BE2C (cell line): Measurements from ENCODE around the gene L1CAM.
"Not testable (repeated sequence)": the region's sequence is repeated elsewhere in the genome, so short reads cannot be mapped to it uniquely, and the experiment has no call there.

Source experiments
- DNase-seq: peaks from one replicate; pipeline ENCODE4 v3.0.0-alpha.2; 2020
- H3K27me3 ChIP-seq: fragments of 250-450 bp; sonication (Bioruptor Pico); 2 replicates; pipeline ENCODE4 v1.5.1; 2020; ENCODE audit warnings: mild to moderate bottlenecking
- H3K36me3 ChIP-seq: fragments of 250-450 bp; sonication (Bioruptor Pico); 2 replicates; pipeline ENCODE4 v1.5.1; 2020; ENCODE audit warnings: mild to moderate bottlenecking
- H3K4me1 ChIP-seq: fragments of 250-450 bp; sonication (Bioruptor Pico); 2 replicates; pipeline ENCODE4 v1.5.1; 2020
- H3K4me3 ChIP-seq: 2 replicates; pipeline ENCODE4 v1.5.1; 2011; ENCODE audit warnings: low read depth, low read length
- H3K9me3 ChIP-seq: fragments of 250-450 bp; sonication (Bioruptor Pico); 2 replicates; pipeline ENCODE4 v1.5.1; 2020
- TF ChIP-seq, protein P1 (sequence below): IDR thresholded peaks from 2 replicates; pipeline ENCODE4 v1.5.1; 2012; ENCODE audit warnings: mild to moderate bottlenecking, low read depth, low read length

The L1CAM gene

DNA sequence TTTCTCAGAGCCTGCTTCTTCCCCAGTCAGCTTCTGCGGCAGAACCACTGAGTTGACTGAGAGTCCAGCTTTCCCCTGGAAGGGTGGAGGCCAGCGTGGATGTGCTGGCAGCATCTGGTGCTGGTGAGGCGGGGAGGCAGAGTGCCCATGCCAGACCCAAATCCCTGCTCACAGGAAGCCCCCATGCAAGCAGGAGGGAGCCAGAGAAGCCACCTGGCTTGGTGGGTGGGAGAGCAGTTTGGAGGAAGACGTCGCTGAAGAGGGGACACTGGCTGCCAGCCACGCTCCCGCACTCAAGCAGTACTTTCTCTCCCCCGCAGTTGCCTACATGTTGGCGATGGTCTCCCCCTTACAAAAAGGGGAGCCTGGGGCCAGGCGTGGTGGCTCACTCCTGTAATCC, 61.6 kb downstream of the L1CAM start:
- Histone ChIP-seq H3K36me3 (no peaks in the 10 kb centered on the region), H3K4me1 (peaks cover 5% of the 10 kb centered on the region), H3K9me3 (no peaks in the 10 kb centered on the region), H3K4me3 (no peak overlapping the region), H3K27me3 (no peaks in the 10 kb centered on the region)
- no peak for DNase-seq
- TF ChIP-seq, protein P1, sequence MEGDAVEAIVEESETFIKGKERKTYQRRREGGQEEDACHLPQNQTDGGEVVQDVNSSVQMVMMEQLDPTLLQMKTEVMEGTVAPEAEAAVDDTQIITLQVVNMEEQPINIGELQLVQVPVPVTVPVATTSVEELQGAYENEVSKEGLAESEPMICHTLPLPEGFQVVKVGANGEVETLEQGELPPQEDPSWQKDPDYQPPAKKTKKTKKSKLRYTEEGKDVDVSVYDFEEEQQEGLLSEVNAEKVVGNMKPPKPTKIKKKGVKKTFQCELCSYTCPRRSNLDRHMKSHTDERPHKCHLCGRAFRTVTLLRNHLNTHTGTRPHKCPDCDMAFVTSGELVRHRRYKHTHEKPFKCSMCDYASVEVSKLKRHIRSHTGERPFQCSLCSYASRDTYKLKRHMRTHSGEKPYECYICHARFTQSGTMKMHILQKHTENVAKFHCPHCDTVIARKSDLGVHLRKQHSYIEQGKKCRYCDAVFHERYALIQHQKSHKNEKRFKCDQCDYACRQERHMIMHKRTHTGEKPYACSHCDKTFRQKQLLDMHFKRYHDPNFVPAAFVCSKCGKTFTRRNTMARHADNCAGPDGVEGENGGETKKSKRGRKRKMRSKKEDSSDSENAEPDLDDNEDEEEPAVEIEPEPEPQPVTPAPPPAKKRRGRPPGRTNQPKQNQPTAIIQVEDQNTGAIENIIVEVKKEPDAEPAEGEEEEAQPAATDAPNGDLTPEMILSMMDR = no peak

DNA sequence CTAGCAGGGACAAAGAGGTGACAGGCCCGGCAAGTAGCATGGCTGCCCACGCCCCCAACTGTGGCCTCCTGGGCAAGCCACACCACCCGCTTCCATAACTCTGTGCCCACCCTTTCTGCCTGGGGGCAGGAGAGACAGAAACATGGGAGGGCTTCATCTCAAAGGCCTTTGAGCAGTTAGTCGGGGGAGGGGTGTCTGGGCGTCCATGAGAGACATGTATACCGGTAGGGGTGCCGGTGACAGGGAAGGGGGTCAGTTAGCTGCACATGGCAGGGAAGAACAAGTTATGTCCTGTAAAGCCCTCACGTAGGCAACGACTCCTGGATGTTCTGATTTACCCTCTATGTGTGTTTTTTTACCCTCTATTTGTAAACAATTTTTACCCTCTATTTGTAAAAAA, 64.9 kb downstream of the L1CAM start:
- no peaks in the 10 kb centered on the region for H3K27me3 ChIP-seq
- TF ChIP-seq, protein P1 = no peak
- no peak for DNase-seq

DNA sequence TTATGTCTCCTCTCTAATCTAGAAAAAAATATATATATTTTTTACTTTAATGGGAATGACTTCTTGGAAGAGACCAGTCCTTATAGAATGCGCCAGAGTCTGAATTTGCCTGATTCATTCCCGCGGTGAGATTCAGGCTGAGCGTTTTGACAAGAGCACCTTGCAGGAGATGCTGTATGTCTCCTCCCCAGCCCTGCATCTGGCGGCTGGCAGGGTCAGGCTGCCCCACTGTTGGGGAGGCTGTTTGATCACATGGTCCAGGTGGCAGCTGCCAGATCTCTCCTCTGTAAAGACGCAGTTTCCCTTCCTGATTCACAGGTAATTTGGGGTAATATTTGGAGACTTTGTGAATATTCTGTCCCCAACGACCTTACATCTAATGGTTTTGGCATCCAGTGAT, 65.4 kb downstream of the L1CAM start:
- no peak overlapping the region for H3K4me3 ChIP-seq
- no peak for DNase-seq
- H3K9me3 ChIP-seq = no peaks in the 10 kb centered on the region

More for the DNA sequence above, 64.9 kb downstream of the L1CAM start:
- no peaks in the 10 kb centered on the region for H3K9me3 ChIP-seq
- no peak overlapping the region for H3K4me3 ChIP-seq
- peaks cover 5% of the 10 kb centered on the region for H3K4me1 ChIP-seq
- no peaks in the 10 kb centered on the region for H3K36me3 ChIP-seq

DNA sequence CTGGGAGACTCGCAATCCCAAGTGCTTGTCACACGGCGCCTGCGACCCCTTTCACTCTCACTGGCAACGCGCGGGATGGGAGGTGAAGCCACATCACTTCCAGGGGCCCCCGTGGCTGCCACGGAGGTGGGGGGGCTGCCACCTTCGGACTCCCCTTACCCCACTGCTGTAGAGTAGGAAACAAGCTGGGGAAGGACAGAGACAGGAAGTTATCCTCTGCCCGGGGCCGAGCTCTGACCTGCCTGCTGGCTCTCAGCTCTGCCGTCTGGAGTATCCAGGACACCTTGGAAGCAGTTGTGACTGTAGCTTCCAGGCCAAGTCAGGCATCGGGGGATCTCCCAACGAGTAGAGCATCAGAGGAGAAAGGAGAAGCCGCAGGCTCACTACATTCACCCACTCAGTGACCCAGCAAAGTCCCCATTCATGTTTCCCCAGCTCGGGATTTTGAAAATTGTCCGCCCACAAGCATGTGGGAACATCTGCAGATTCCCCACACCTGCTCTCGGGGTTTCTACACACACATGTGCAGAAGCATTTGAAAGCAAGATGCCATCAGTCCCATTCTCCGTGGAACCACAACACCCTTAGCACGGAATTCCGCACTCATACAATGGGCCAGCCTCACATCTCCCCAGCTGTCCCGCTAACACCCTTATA, 66.5 kb downstream of the L1CAM start:
- no peaks in the 10 kb centered on the region for H3K27me3 ChIP-seq
- H3K4me3 ChIP-seq = peak overlapping the region; percentile 50
- DNase-seq = no peak
- H3K4me1 ChIP-seq = peaks cover 5% of the 10 kb centered on the region
- no peaks in the 10 kb centered on the region for H3K9me3 ChIP-seq
- TF ChIP-seq, protein P1 = no peak
- no peaks in the 10 kb centered on the region for H3K36me3 ChIP-seq

More for the DNA sequence above, 65.4 kb downstream of the L1CAM start:
- Histone ChIP-seq H3K36me3 (no peaks in the 10 kb centered on the region), H3K27me3 (no peaks in the 10 kb centered on the region), H3K4me1 (peaks cover 5% of the 10 kb centered on the region)
- TF ChIP-seq, protein P1 = no peak

DNA sequence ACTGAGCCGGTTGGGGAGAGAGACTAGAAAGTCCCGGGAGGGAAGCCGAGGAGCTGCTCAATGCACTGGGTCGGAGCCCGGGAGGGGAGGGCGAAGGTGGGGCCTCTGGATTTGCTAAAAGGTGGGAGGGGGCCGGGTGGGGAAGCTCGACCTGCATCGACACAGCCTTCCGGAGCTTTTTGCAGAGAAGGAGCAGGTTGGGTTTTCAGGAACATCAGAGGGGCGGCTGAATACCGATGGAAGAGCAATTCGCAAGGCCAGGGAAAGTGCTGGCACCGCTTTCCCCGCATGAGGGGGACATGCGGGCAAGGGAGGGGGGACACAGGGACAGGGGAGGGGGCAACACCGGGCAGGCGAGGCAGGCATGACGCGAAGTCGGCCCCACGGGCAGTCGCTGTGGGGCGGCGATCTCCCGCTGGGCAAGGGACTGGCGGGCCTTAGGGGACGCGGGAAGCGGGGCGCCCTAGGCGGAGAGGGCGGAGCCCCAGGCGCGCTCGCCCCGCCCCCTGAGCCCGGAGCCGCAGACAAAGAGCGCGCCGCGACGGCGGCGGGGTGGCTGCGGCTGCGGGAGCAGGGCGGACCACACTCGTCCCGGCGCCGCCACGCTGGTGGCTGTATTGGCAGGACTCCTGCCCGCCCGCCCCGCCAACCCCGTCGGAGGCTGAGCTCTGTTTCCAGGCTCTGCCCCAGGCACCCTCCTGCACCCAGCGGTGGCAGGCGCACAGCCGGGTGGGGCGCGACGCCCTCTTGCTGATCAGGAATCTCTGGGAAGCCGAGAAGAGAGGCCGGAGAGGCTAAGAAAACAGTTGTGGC, 67.2 kb downstream of the L1CAM start:
- H3K4me3 ChIP-seq = peak overlapping the region; percentile 50
- DNase-seq = peak; percentile 79

DNA sequence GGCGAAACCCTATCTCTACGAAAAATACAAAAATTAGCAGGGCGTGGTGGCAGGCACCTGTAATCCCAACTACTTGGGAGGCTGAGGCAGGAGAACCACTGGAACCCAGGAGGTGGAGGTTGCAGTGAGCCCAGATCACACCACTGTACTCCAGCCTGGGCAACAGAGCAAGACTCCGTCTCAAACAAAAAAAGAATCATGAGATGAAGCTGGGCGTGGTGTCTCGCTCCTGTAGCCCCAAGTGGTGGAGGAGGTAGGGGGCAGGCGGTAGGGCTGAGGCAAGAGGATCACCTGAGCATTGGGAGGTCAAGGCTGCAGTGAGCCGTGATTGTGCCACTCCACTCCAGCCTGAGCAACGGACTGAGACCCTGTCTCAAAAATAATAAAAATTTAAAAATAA, 67.9 kb downstream of the L1CAM start:
- not testable (repeated sequence) for H3K4me3 ChIP-seq, H3K9me3 ChIP-seq, H3K4me1 ChIP-seq, H3K36me3 ChIP-seq, DNase-seq, H3K27me3 ChIP-seq

More for the DNA sequence above, 67.2 kb downstream of the L1CAM start:
- no peaks in the 10 kb centered on the region for H3K9me3 ChIP-seq
- peaks cover 5% of the 10 kb centered on the region for H3K4me1 ChIP-seq
- no peaks in the 10 kb centered on the region for H3K27me3 ChIP-seq
- TF ChIP-seq, protein P1 = no peak
- no peaks in the 10 kb centered on the region for H3K36me3 ChIP-seq
